Osteoblast (primary cell): ENCODE measurements around the gene PTPRB. TPM values are rescaled to one million over a fixed set of nuclear protein-coding genes. Genes with fewer than 3 reads are reported as not detected.

Experiments
- DNase-seq: peaks from one replicate; pipeline ENCODE4 v3.0.0; 2011; ENCODE audit warnings: low spot score, mixed read lengths; ENCODE audit not compliant: insufficient read length; ENCODE audit errors: missing footprints
- H2AFZ ChIP-seq: 2 replicates; pipeline ENCODE4 v1.6.0; 2011; ENCODE audit warnings: mild to moderate bottlenecking, low read length
- H3K27ac ChIP-seq: 2 replicates; pipeline ENCODE4 v1.5.1; 2011; ENCODE audit warnings: mild to moderate bottlenecking, low read depth, low read length, moderate library complexity
- H3K27me3 ChIP-seq: 2 replicates; pipeline ENCODE4 v1.6.0; 2012; ENCODE audit warnings: mild to moderate bottlenecking, control low read depth, inconsistent platforms, low read length, moderate library complexity; ENCODE audit not compliant: insufficient read depth
- H3K36me3 ChIP-seq: 2 replicates; pipeline ENCODE4 v1.5.1; 2011; ENCODE audit warnings: mild to moderate bottlenecking, low read length, control low read depth, moderate library complexity; ENCODE audit not compliant: insufficient read depth
- H3K4me1 ChIP-seq: 2 replicates; pipeline ENCODE4 v1.5.1; 2011; ENCODE audit warnings: mild to moderate bottlenecking, low read length, control low read depth, moderate library complexity; ENCODE audit not compliant: insufficient read depth
- H3K4me2 ChIP-seq: 2 replicates; pipeline ENCODE4 v1.6.0; 2011; ENCODE audit warnings: mild to moderate bottlenecking, low read length; ENCODE audit not compliant: insufficient read depth
- H3K4me3 ChIP-seq: fragments of 200-600 bp; sonication (generic); 3 replicates; pipeline ENCODE4 v1.5.1; 2012; ENCODE audit warnings: mild to moderate bottlenecking, low read length, inconsistent platforms; ENCODE audit not compliant: insufficient read depth
- H3K79me2 ChIP-seq: 2 replicates; pipeline ENCODE4 v1.6.0; 2012; ENCODE audit warnings: mild to moderate bottlenecking, low read length, control low read depth, inconsistent platforms; ENCODE audit not compliant: insufficient read depth
- H3K9me3 ChIP-seq: 2 replicates; pipeline ENCODE4 v1.5.1; 2011; ENCODE audit warnings: low read depth, low read length, control low read depth
- H4K20me1 ChIP-seq: 2 replicates; pipeline ENCODE4 v1.6.0; 2012; ENCODE audit warnings: mild to moderate bottlenecking, low read length, control low read depth; ENCODE audit not compliant: insufficient read depth
- CTCF ChIP-seq: IDR thresholded peaks from 2 replicates; pipeline ENCODE4 v1.5.1; 2011; ENCODE audit warnings: mild to moderate bottlenecking, low read depth, low read length, moderate library complexity; ENCODE audit errors: extremely low read depth
- total RNA-seq: library from RNA; depleted of rRNA; stranded (reverse); fragments of >200 nt; gene quantifications from 2 replicates; pipeline ENCODE4 v1.2.3, GENCODE V29; 2012

PTPRB gene
- total RNA-seq, 1 donor: 1.1 TPM

- Histone ChIP-seq H3K36me3 (no peaks in the 10 kb centered on the region), H3K4me2 (peak overlapping the region; percentile 39), H3K27me3 (no peaks in the 10 kb centered on the region), H3K4me1 (peaks cover 48% of the 10 kb centered on the region), H3K4me3 (no peak overlapping the region), H3K27ac (peak overlapping the region; percentile 87), H2AFZ (peak overlapping the region; percentile 2), H3K9me3 (no peaks in the 10 kb centered on the region), H4K20me1 (no peaks in the 10 kb centered on the region), H3K79me2 (no peaks in the 10 kb centered on the region)
- DNase-seq: peak; percentile 61
- TF ChIP-seq CTCF: no peak
These were observed 11.6 kb upstream of the PTPRB start for GRCh38 chr12:70648831-70649230.

- H3K4me1 ChIP-seq: peaks cover 48% of the 10 kb centered on the region
- no peaks in the 10 kb centered on the region for H3K36me3 ChIP-seq
- no peak overlapping the region for H3K4me3 ChIP-seq
- H3K79me2 ChIP-seq: no peaks in the 10 kb centered on the region
- no peak for TF ChIP-seq CTCF
- DNase-seq: no peak
- peak overlapping the region; percentile 87 for H3K27ac ChIP-seq
- H3K9me3 ChIP-seq: no peaks in the 10 kb centered on the region
- H3K4me2 ChIP-seq: peak overlapping the region; percentile 39
- no peaks in the 10 kb centered on the region for H4K20me1 ChIP-seq
- no peak overlapping the region for H2AFZ ChIP-seq
- H3K27me3 ChIP-seq: no peaks in the 10 kb centered on the region
These were observed 11.0 kb upstream of the PTPRB start for GRCh38 chr12:70648191-70648590.

- H3K79me2 ChIP-seq: no peaks in the 10 kb centered on the region
- H3K27ac ChIP-seq: peak overlapping the region; percentile 87
- H3K4me3 ChIP-seq: no peak overlapping the region
- DNase-seq: no peak
- H3K27me3 ChIP-seq: no peaks in the 10 kb centered on the region
- H2AFZ ChIP-seq: no peak overlapping the region
- peak overlapping the region; percentile 69 for H3K4me2 ChIP-seq
- H4K20me1 ChIP-seq: no peaks in the 10 kb centered on the region
- peaks cover 48% of the 10 kb centered on the region for H3K4me1 ChIP-seq
- TF ChIP-seq CTCF: no peak
- H3K9me3 ChIP-seq: no peaks in the 10 kb centered on the region
- H3K36me3 ChIP-seq: no peaks in the 10 kb centered on the region
These were observed 9.6 kb upstream of the PTPRB start for GRCh38 chr12:70646850-70647249.

DNA sequence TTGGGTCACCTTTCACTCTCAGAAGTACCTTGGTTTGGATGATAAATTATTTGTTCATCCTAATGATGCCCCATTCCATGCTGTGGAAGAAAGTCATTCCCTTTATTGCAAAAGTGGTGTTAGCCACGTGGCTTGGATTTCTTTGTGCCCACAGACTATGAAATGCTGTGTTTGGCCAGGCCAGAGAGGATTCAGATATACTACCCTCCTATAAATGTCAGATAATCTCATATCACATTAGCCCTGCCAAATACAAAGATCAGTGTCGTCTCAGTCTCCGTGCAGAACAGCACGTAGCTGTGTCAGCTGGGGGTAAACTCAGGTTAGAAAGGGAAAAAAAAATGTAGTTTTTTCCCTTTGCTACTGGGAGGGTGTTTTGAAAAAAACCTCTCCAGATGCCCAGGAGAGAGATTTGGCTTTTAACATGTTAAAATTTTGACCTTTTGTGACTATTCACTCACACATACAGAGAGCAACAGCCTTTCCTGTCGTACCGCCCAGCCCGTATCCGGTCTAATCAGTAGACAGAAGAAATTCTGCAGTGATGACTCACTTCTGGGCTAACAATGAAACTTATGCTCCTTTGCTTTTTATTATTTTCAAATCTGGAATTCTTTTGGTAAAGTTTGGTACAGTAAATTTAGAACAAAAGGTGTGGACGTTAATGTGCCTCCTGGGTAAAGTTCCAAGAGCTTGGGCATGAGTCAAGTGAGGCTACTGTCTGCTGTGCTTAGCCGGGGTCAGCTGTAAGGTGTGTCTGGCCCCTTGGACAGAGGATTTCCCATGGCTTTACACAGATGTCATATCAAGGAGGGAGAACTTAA lies 8.5 kb upstream of the PTPRB start:
- H3K27ac ChIP-seq: peak overlapping the region; percentile 87
- H3K4me1 ChIP-seq: peaks cover 48% of the 10 kb centered on the region
- H3K9me3 ChIP-seq: no peaks in the 10 kb centered on the region
- peak overlapping the region; percentile 55 for H2AFZ ChIP-seq
- H4K20me1 ChIP-seq: no peaks in the 10 kb centered on the region
- no peaks in the 10 kb centered on the region for H3K27me3 ChIP-seq
- no peak for DNase-seq
- no peaks in the 10 kb centered on the region for H3K36me3 ChIP-seq
- peak overlapping the region; percentile 17 for H3K4me3 ChIP-seq
- peak overlapping the region; percentile 69 for H3K4me2 ChIP-seq
- H3K79me2 ChIP-seq: no peaks in the 10 kb centered on the region
- TF ChIP-seq CTCF: no peak
